Spleen (tissue), 11 donors: ENCODE results near the gene SORCS2. TPM values are rescaled to one million over a fixed set of nuclear protein-coding genes. Genes with fewer than 3 reads are reported as not detected.
A peak's percentile ranks its signal among the peaks of the same experiment; 100 is the strongest.

Experiments used
- DNase-seq: peaks from one replicate; pipeline ENCODE4 v3.0.0-alpha.2; 2020
- H3K27ac ChIP-seq, 8 donors: fragments of 200-600 bp; sonication (generic) in 7 of 8; 1 replicate in 4 of 8; 2 replicates in 4 of 8; pipeline versions ENCODE4 v1.5.0 to v1.8.0; 2016 to 2021; ENCODE audit warnings: inconsistent platforms in 4 of 8, mild to moderate bottlenecking in 4 of 8, moderate library complexity in 1 of 8
- H3K27me3 ChIP-seq, 7 donors: fragments of 200-600 bp; sonication (generic) in 6 of 7; replicated peaks in 1 of 7; 1 replicate in 4 of 7; 2 replicates in 3 of 7; pipeline versions ENCODE4 v1.5.0 to v1.8.0; 2016 to 2021; ENCODE audit warnings: inconsistent platforms in 3 of 7, mild to moderate bottlenecking in 1 of 7
- H3K36me3 ChIP-seq, 6 donors: fragments of 200-600 bp; sonication (generic) in 5 of 6; 1 replicate in 4 of 6; 2 replicates in 2 of 6; pipeline versions ENCODE4 v1.5.0 to v1.8.0; 2016 to 2021; ENCODE audit warnings: inconsistent platforms in 2 of 6
- H3K4me1 ChIP-seq, 6 donors: fragments of 200-600 bp; sonication (generic) in 5 of 6; 1 replicate in 3 of 6; 2 replicates in 3 of 6; pipeline versions ENCODE4 v1.5.0 to v1.8.0; 2016 to 2021; ENCODE audit warnings: inconsistent platforms in 3 of 6
- H3K4me3 ChIP-seq, 8 donors: fragments of 200-600 bp; sonication (generic) in 7 of 8; 1 replicate in 4 of 8; 2 replicates in 4 of 8; pipeline versions ENCODE4 v1.5.0 to v1.8.0; 2016 to 2021; ENCODE audit warnings: inconsistent platforms in 4 of 8, mild to moderate bottlenecking in 4 of 8, moderate library complexity in 2 of 8
- H3K9me3 ChIP-seq, 8 donors: fragments of 200-600 bp; sonication (generic) in 7 of 8; 1 replicate in 4 of 8; 2 replicates in 4 of 8; pipeline versions ENCODE4 v1.5.0 to v1.8.0; 2016 to 2021; ENCODE audit warnings: inconsistent platforms in 4 of 8
- POLR2A ChIP-seq, 3 donors: fragments of 450-650 bp; IDR thresholded peaks; one replicate each; pipeline ENCODE4 v1.5.1; 2017; ENCODE audit warnings: antibody characterized with exemption in 3 of 3, mild to moderate bottlenecking in 1 of 3
- POLR2AphosphoS5 ChIP-seq, 3 donors: sonication (generic); formaldehyde crosslinking; IDR thresholded peaks; one replicate each; pipeline ENCODE4 v1.5.1; 2017; ENCODE audit warnings: antibody characterized with exemption in 3 of 3
- WGBS, 5 donors: extraction: QIAGEN DNeasy Blood & Tissue Kit in 3 of 5; methylation state at CpG; one replicate each; pipeline versions ENCODE4 v1.1.5 to v1.1.7; 2013 to 2018; 5-methylcytosine and 5-hydroxymethylcytosine counted together
- intact Hi-C: fragments of 100-400 bp; cut with DNase I; formaldehyde crosslinking; loops from one replicate; pipeline ENCODE4 v1.15.0; 2023; ENCODE audit warnings: low total_unique reads
- polyA plus RNA-seq, 3 donors: library from polyadenylated mRNA; stranded (reverse); fragments of 200-250 nt; gene quantifications; one replicate each; pipeline ENCODE4 v1.2.1, GENCODE V29; 2013
- total RNA-seq, 7 donors: library from RNA; depleted of rRNA in 3 of 7; stranded (reverse); fragments of >200 nt in 3 of 7; fragmentation: NEBNext Ultra II Directional in 4 of 7; extraction: Animal tissue kit (Norgen Biotek cat#: 25700) in 4 of 7; gene quantifications; one replicate each; pipeline versions ENCODE4 v1.1.0 to v1.2.1, GENCODE V29; 2016 to 2021
- TF ChIP-seq, protein P1 (sequence below), 11 experiments: fragments of 200-600 bp in 7 of 11; fragments of 450-650 bp in 4 of 11; sonication (generic) in 4 of 11; IDR thresholded peaks in 8 of 11; conservative IDR thresholded peaks in 3 of 11; 1 replicate in 7 of 11; 2 replicates in 4 of 11; pipeline versions ENCODE4 v1.4.0 to v1.8.0; 2016 to 2021; ENCODE audit warnings: antibody characterized with exemption in 11 of 11, inconsistent platforms in 4 of 11, mild to moderate bottlenecking in 1 of 11
- donor health status: healthy with polysubstance abuse.
- donor health status: DM: no; HTN: no; CAD: no; lungs with moderate emphysema.
- donor health status: DM: no; HTN: no; CAD: no.
- donor health status: Bipolar disorder and iron deficiency.
- donor health status: healthy.
- donor health status: DM: no; HTN: no; CAD: no.
- donor health status: DM: yes; HTN: yes; CAD: no.

SORCS2 gene
- total and polyA plus RNA-seq, 10 donors: 0.33 to 1.6 (median 0.60) TPM

DNA sequence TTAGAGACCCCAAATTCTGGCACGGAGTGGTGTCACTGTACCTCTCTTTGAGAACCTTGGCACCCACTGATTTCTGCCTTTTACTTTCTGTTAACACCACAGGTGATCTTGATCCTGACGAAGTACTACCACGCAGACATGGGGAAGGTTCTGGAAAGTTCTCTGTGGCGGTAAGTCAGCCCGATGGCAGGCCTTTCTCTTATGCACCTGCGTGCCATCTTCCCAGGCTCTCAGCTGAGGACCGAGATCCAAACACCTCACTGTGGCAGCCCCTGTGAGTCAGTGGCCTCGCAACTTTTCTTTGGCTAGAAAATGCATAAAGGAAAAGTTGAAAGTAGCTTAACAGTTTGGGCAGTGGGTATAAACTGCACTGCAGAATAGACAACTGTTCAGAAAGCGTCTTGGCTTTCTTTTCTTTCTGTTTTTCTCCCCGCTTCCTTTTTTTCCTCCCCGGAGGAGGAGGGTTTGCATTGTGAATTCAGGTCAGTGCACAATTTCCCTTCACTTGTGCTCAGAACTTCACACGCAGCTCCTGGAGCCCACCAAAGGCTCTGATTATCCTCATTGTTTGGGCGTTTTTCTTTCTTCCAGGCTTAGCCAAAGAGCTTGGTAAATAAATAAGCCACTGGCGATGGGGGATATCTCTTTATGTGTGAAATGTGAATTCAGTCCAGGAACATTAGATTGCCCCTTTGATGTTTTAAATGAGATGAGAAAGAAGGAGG, 204.0 kb downstream of the SORCS2 start:
- H3K27me3 ChIP-seq: peaks cover 0 to 84% (median 0%) of the 10 kb centered on the region in 7 donors
- peak; percentile 59 for DNase-seq
- intact Hi-C loops: no loop called here
- no peaks in the 10 kb centered on the region for H3K9me3 ChIP-seq
- H3K27ac ChIP-seq: no peak overlapping the region
- WGBS, 5 donors: 75 to 82% (median 79%) methylated on average over 14 of the region's 14 CpGs
- H3K4me1 ChIP-seq: no peaks in the 10 kb centered on the region
- no peak overlapping the region for H3K4me3 ChIP-seq
- H3K36me3 ChIP-seq: no peaks in the 10 kb centered on the region
- TF ChIP-seq POLR2AphosphoS5 (IDR thresholded peaks at IDR 0.05): no peak
- no peak for TF ChIP-seq POLR2A (IDR thresholded peaks at IDR 0.05)
- TF ChIP-seq, protein P1, sequence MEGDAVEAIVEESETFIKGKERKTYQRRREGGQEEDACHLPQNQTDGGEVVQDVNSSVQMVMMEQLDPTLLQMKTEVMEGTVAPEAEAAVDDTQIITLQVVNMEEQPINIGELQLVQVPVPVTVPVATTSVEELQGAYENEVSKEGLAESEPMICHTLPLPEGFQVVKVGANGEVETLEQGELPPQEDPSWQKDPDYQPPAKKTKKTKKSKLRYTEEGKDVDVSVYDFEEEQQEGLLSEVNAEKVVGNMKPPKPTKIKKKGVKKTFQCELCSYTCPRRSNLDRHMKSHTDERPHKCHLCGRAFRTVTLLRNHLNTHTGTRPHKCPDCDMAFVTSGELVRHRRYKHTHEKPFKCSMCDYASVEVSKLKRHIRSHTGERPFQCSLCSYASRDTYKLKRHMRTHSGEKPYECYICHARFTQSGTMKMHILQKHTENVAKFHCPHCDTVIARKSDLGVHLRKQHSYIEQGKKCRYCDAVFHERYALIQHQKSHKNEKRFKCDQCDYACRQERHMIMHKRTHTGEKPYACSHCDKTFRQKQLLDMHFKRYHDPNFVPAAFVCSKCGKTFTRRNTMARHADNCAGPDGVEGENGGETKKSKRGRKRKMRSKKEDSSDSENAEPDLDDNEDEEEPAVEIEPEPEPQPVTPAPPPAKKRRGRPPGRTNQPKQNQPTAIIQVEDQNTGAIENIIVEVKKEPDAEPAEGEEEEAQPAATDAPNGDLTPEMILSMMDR (IDR thresholded peaks at IDR 0.05 in 8 of 11, conservative IDR thresholded peaks at IDR 0.05 in 3 of 11): no peak

DNA sequence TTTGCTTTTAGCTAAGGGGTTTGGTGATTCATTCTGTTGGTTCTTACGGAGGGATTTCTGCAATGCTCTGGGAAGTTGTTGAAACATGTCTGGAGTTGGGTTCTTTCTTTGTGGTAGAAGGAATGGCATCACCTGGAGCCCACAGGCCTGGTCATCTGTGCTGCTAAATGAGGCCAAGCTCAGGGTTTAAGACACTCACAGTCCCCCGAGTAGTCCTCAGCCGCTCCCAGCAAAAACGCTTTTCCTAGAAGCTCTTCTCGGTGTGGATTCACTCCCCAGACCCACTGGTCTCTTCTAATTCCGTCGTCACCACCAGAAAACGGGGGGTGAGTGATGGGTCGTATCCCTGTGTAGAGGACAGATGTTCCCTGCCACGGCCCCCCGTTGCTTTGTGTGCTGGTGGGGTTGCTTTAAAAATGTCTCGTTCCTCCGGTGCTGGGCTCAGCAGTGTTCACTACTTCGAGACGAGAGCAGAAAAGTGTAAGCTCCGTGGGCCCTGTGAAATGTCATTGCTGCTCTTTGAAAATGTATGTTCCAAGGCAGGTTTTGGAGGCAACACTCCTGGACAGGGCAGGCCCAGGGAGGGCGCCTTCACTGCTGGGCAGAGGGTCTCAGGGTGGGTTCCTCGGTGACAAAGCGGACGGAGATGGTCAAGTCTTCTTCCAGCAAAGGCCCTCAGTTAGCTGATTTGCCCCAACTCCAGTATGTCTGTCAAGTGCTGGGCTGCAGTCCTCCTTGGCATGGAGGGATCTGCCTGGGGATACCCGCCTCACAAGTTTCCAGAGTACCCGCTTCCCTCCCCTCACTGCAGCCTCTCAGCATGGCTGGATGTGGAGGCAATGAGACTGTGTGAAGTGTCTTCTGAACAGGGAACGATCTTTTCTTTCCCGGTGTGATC, 205.1 kb downstream of the SORCS2 start:
- no peak overlapping the region for H3K4me3 ChIP-seq
- H3K27me3 ChIP-seq: peaks cover 0 to 73% (median 0%) of the 10 kb centered on the region in 7 donors
- no peaks in the 10 kb centered on the region for H3K36me3 ChIP-seq
- peak; percentile 47 for DNase-seq
- no peaks in the 10 kb centered on the region for H3K9me3 ChIP-seq
- 68 to 81% (median 72%) methylated on average over 23 to 24 of the region's 24 CpGs for WGBS, 5 donors
- H3K27ac ChIP-seq: no peak overlapping the region
- H3K4me1 ChIP-seq: no peaks in the 10 kb centered on the region
- TF ChIP-seq POLR2A (IDR thresholded peaks at IDR 0.05): no peak
- no peak for TF ChIP-seq POLR2AphosphoS5 (IDR thresholded peaks at IDR 0.05)
- TF ChIP-seq, protein P1 (IDR thresholded peaks at IDR 0.05 in 8 of 11, conservative IDR thresholded peaks at IDR 0.05 in 3 of 11): no peak
- intact Hi-C loops: no loop called here

DNA sequence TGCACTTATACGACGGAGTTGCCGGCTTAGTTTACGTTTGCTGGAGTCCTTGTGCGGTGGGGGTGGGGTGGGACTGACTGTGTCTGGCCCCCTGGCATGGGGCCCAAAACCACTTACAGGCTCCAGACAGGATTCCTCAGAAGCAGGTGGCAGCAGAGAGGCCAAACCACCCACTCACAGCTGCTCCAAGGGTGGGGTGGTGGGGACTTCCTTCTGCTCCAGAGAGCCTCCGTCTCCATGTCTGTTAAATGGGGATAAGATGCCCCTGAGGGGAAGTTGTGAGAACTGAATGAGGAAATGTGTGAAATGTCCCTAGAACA, 205.7 kb downstream of the SORCS2 start:
- intact Hi-C loops: no loop called here
- Histone ChIP-seq H3K9me3 (no peaks in the 10 kb centered on the region), H3K36me3 (no peaks in the 10 kb centered on the region), H3K4me3 (no peak overlapping the region), H3K4me1 (no peaks in the 10 kb centered on the region), H3K27ac (no peak overlapping the region), H3K27me3 (peaks cover 0 to 67% (median 0%) of the 10 kb centered on the region in 7 donors)
- DNase-seq: peak; percentile 37
- TF ChIP-seq, protein P1 (IDR thresholded peaks at IDR 0.05 in 8 of 11, conservative IDR thresholded peaks at IDR 0.05 in 3 of 11): no peak
- TF ChIP-seq POLR2AphosphoS5 (IDR thresholded peaks at IDR 0.05): no peak
- no peak for TF ChIP-seq POLR2A (IDR thresholded peaks at IDR 0.05)
- 13 to 24% (median 18%) methylated on average over 6 of the region's 6 CpGs for WGBS, 5 donors
